Muscle of leg (tissue), 11 donors: ENCODE results near the gene ROPN1B. TPM values are rescaled to one million over a fixed set of nuclear protein-coding genes. Genes with fewer than 3 reads are reported as not detected.
"Not testable (repeated sequence)": the region's sequence is repeated elsewhere in the genome, so short reads cannot be mapped to it uniquely, and the experiment has no call there.

Experiments
- DNase-seq: peaks from one replicate; pipeline ENCODE4 v3.0.0; 2013
- H3K27ac ChIP-seq: one replicate; pipeline ENCODE4 v1.5.1; 2013; ENCODE audit warnings: mild to moderate bottlenecking, low read length, control low read depth
- H3K27me3 ChIP-seq: one replicate; pipeline ENCODE4 v1.6.1; 2013; ENCODE audit warnings: low read length; ENCODE audit not compliant: control insufficient read depth, insufficient read depth
- H3K36me3 ChIP-seq: one replicate; pipeline ENCODE4 v1.6.1; 2013; ENCODE audit warnings: low read length; ENCODE audit not compliant: control insufficient read depth, insufficient read depth
- H3K4me1 ChIP-seq: one replicate; pipeline ENCODE4 v1.6.1; 2013; ENCODE audit warnings: low read length; ENCODE audit not compliant: control insufficient read depth, insufficient read depth
- H3K4me3 ChIP-seq: one replicate; pipeline ENCODE4 v1.5.1; 2013; ENCODE audit warnings: low read length, control low read depth
- H3K9me3 ChIP-seq: replicated peaks from 2 replicates; pipeline ENCODE4 v1.6.1; 2013; ENCODE audit warnings: low read depth, low read length; ENCODE audit not compliant: control insufficient read depth
- WGBS: methylation state at CpG from one replicate; pipeline ENCODE4 v1.1.5; 2013; ENCODE audit warnings: missing lambda C conversion rate; ENCODE audit not compliant: insufficient coverage; 5-methylcytosine and 5-hydroxymethylcytosine counted together
- polyA plus RNA-seq, 8 donors: library from polyadenylated mRNA; unstranded; fragments of 120-200 nt; gene quantifications; one replicate each; pipeline versions ENCODE4 v1.2.1 to v1.2.3, GENCODE V29; 2013; ENCODE audit warnings: inconsistent platforms in 1 of 8, low replicate concordance in 1 of 8; ENCODE audit not compliant: insufficient read length in 8 of 8, insufficient read depth in 1 of 8
- total RNA-seq: library from RNA; stranded (reverse); fragments of 120-200 nt; gene quantifications from one replicate; pipeline ENCODE4 v1.2.4, GENCODE V29; 2013

The ROPN1B gene
- total and polyA plus RNA-seq, 9 donors = 0.19 to 0.55 (median 0.25) TPM; not detected in 4

GRCh38 chr3:125958511-125959316 is 10.3 kb upstream of the ROPN1B start:
- H3K4me3 ChIP-seq = no peak overlapping the region

GRCh38 chr3:125959317-125960065 is 9.5 kb upstream of the ROPN1B start:
- H3K36me3 ChIP-seq = no peaks in the 10 kb centered on the region
- H3K27ac ChIP-seq = no peak overlapping the region
- no peak overlapping the region for H3K4me3 ChIP-seq
- DNase-seq = no peak
- H3K4me1 ChIP-seq = no peaks in the 10 kb centered on the region
- WGBS = 92% methylated on average over 39 of the region's 39 CpGs
- H3K27me3 ChIP-seq = peaks cover 3% of the 10 kb centered on the region
- no peaks in the 10 kb centered on the region for H3K9me3 ChIP-seq

More at GRCh38 chr3:125958511-125959316, 10.3 kb upstream of the ROPN1B start:
- no peak for DNase-seq
- Histone ChIP-seq H3K9me3 (no peaks in the 10 kb centered on the region), H3K36me3 (no peaks in the 10 kb centered on the region), H3K4me1 (no peaks in the 10 kb centered on the region), H3K27ac (no peak overlapping the region), H3K27me3 (peaks cover 3% of the 10 kb centered on the region)
- 76% methylated on average over 41 of the region's 46 CpGs for WGBS

GRCh38 chr3:125960066-125960424 is 8.9 kb upstream of the ROPN1B start:
- 90% methylated on average over 12 of the region's 14 CpGs for WGBS
- no peaks in the 10 kb centered on the region for H3K4me1 ChIP-seq
- no peak overlapping the region for H3K27ac ChIP-seq
- no peaks in the 10 kb centered on the region for H3K36me3 ChIP-seq
- DNase-seq = no peak
- no peak overlapping the region for H3K4me3 ChIP-seq
- peaks cover 5% of the 10 kb centered on the region for H3K27me3 ChIP-seq
- H3K9me3 ChIP-seq = no peaks in the 10 kb centered on the region

GRCh38 chr3:125960456-125961288 is 8.3 kb upstream of the ROPN1B start:
- no peak for DNase-seq
- Histone ChIP-seq H3K27ac (no peak overlapping the region), H3K4me1 (no peaks in the 10 kb centered on the region), H3K27me3 (peaks cover 8% of the 10 kb centered on the region), H3K36me3 (no peaks in the 10 kb centered on the region), H3K4me3 (no peak overlapping the region), H3K9me3 (no peaks in the 10 kb centered on the region)
- 84% methylated on average over 8 of the region's 11 CpGs for WGBS

GRCh38 chr3:125961289-125961589 is 7.7 kb upstream of the ROPN1B start:
- Histone ChIP-seq H3K27ac (no peak overlapping the region), H3K27me3 (peaks cover 11% of the 10 kb centered on the region), H3K4me1 (no peaks in the 10 kb centered on the region), H3K4me3 (no peak overlapping the region), H3K9me3 (no peaks in the 10 kb centered on the region), H3K36me3 (no peaks in the 10 kb centered on the region)
- DNase-seq = no peak
- WGBS = 73% methylated on average over 5 of the region's 6 CpGs

GRCh38 chr3:125963834-125964233 is 5.1 kb upstream of the ROPN1B start:
- not testable (repeated sequence) for H3K4me1 ChIP-seq, H3K27ac ChIP-seq, H3K36me3 ChIP-seq, H3K9me3 ChIP-seq, DNase-seq, H3K4me3 ChIP-seq
- peaks cover 18% of the 10 kb centered on the region for H3K27me3 ChIP-seq
- WGBS = no CpG with 5 or more reads among the region's 1 CpG

- Histone ChIP-seq H3K27ac (no peak overlapping the region), H3K36me3 (no peaks in the 10 kb centered on the region), H3K4me1 (no peaks in the 10 kb centered on the region), H3K27me3 (peaks cover 22% of the 10 kb centered on the region), H3K4me3 (no peak overlapping the region), H3K9me3 (no peaks in the 10 kb centered on the region)
- DNase-seq = no peak
- 88% methylated on average over 3 of the region's 3 CpGs for WGBS
Measured at GRCh38 chr3:125965505-125965904, 3.5 kb upstream of the ROPN1B start.

GRCh38 chr3:125967156-125967555 is 1.8 kb upstream of the ROPN1B start:
- Histone ChIP-seq H3K27me3 (peaks cover 32% of the 10 kb centered on the region), H3K27ac (no peak overlapping the region), H3K9me3 (no peaks in the 10 kb centered on the region), H3K4me1 (peaks cover 5% of the 10 kb centered on the region), H3K36me3 (no peaks in the 10 kb centered on the region), H3K4me3 (no peak overlapping the region)
- no peak for DNase-seq

GRCh38 chr3:125968121-125968520 is 857 bp upstream of the ROPN1B start:
- H3K36me3 ChIP-seq, H3K27ac ChIP-seq, H3K9me3 ChIP-seq, H3K4me1 ChIP-seq, H3K4me3 ChIP-seq, DNase-seq: not testable (repeated sequence)
- peaks cover 34% of the 10 kb centered on the region for H3K27me3 ChIP-seq
- 67% methylated on average over 1 of the region's 2 CpGs for WGBS
